Thyroid gland (tissue), 4 donors: ENCODE measurements around the gene PRXL2A.

Source experiments
- POLR2A ChIP-seq, 2 donors: fragments of 450-650 bp; IDR thresholded peaks; one replicate each; pipeline ENCODE4 v1.6.1; 2017; ENCODE audit warnings: antibody characterized with exemption in 2 of 2, mild to moderate bottlenecking in 2 of 2, moderate library complexity in 1 of 2
- TF ChIP-seq, protein P1 (sequence below), 6 experiments: fragments of 200-600 bp in 3 of 6; fragments of 450-650 bp in 3 of 6; sonication (generic) in 3 of 6; IDR thresholded peaks; one replicate each; pipeline ENCODE4 v1.5.1; 2016 to 2019; ENCODE audit warnings: antibody characterized with exemption in 6 of 6, mild to moderate bottlenecking in 2 of 6, inconsistent platforms in 1 of 6, moderate library complexity in 1 of 6

DNA sequence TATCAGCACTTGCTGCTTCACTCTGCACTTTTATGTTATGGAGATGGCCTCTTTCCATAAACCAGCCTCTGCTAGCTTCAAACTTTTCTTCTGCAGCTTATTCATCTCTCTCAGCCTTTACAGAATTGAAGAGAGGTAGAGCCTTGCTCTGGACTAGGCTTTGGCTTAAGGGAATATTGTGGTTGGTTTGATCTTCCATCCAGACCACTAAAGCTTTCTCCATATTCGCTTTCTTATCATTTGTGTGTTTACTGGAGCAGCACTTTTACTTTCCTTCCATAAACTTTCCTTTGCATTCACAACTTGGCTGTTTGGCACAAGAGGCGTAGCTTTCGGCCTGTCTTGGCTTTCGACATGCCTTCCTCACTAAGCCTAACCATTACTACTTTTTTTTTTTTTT, 28.2 kb upstream of the PRXL2A start:
- TF ChIP-seq, protein P1, sequence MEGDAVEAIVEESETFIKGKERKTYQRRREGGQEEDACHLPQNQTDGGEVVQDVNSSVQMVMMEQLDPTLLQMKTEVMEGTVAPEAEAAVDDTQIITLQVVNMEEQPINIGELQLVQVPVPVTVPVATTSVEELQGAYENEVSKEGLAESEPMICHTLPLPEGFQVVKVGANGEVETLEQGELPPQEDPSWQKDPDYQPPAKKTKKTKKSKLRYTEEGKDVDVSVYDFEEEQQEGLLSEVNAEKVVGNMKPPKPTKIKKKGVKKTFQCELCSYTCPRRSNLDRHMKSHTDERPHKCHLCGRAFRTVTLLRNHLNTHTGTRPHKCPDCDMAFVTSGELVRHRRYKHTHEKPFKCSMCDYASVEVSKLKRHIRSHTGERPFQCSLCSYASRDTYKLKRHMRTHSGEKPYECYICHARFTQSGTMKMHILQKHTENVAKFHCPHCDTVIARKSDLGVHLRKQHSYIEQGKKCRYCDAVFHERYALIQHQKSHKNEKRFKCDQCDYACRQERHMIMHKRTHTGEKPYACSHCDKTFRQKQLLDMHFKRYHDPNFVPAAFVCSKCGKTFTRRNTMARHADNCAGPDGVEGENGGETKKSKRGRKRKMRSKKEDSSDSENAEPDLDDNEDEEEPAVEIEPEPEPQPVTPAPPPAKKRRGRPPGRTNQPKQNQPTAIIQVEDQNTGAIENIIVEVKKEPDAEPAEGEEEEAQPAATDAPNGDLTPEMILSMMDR (IDR thresholded peaks at IDR 0.05) = no peak
- TF ChIP-seq POLR2A (IDR thresholded peaks at IDR 0.05) = no peak
